Endothelial cell of umbilical vein (primary cell): ENCODE measurements around the gene CENPL. TPM values are rescaled to one million over a fixed set of nuclear protein-coding genes. Genes with fewer than 3 reads are reported as not detected.
A peak's percentile ranks its signal among the peaks of the same experiment; 100 is the strongest.

ENCODE experiments used
- BruUV-seq: library from RNA; stranded (reverse); fragments of 400-500 nt; replicated peaks from 2 replicates; lab custom pipeline; 2021; lab: Mats Ljungman, UMichigan
- CTCF ChIA-PET: fragments of 300-600, 350-600 bp; sonication (Branson Sonifier 250); formaldehyde crosslinking; loops from one replicate; lab custom pipeline; 2021; ENCODE audit warnings: antibody characterized with exemption, inconsistent platforms; lab: Charles Lee
- POLR2A ChIA-PET: fragments of 300-600, 350-600 bp; sonication (Branson Sonifier 250); formaldehyde crosslinking; loops from one replicate; lab custom pipeline; 2021; ENCODE audit warnings: antibody characterized with exemption, inconsistent platforms; lab: Charles Lee
- DNase-seq: peaks from one replicate; pipeline ENCODE4 v3.0.0-alpha.2; 2011; ENCODE audit warnings: low read depth, low spot score
- FAIRE-seq: peaks from 2 replicates; lab custom pipeline; 2011; peaks lifted over from hg19 to GRCh38; lab: Jason Lieb, UNC
- H2AFZ ChIP-seq: 2 replicates; pipeline ENCODE4 v1.6.0; 2012; ENCODE audit warnings: low read depth, low read length, control low read depth, inconsistent platforms
- H3K27ac ChIP-seq: 2 replicates; pipeline ENCODE4 v1.5.1; 2011; ENCODE audit warnings: low read depth, mild to moderate bottlenecking, control low read depth, low read length, moderate library complexity; ENCODE audit not compliant: insufficient read depth
- H3K27me3 ChIP-seq, 2 experiments: 2 replicates each; pipeline versions ENCODE4 v1.6.0 to v1.6.1; 2011; ENCODE audit warnings: low read length in 2 of 2, mixed read lengths in 1 of 2; ENCODE audit not compliant: control insufficient read depth in 2 of 2, insufficient read depth in 2 of 2
- H3K36me3 ChIP-seq, 2 experiments: 2 replicates in 1 of 2; 3 replicates in 1 of 2; pipeline ENCODE4 v1.5.1; 2011; ENCODE audit warnings: low read length in 2 of 2, mild to moderate bottlenecking in 1 of 2, moderate library complexity in 1 of 2; ENCODE audit not compliant: control insufficient read depth in 2 of 2, insufficient read depth in 2 of 2; ENCODE audit errors: extremely low read depth in 1 of 2
- H3K4me1 ChIP-seq: 3 replicates; pipeline ENCODE4 v1.5.1; 2011; ENCODE audit warnings: mild to moderate bottlenecking, low read length; ENCODE audit not compliant: control insufficient read depth, insufficient read depth; ENCODE audit errors: extremely low read depth
- H3K4me2 ChIP-seq: 2 replicates; pipeline ENCODE4 v1.6.1; 2011; ENCODE audit warnings: low read length, control low read depth, mixed read lengths; ENCODE audit not compliant: insufficient read depth
- H3K4me3 ChIP-seq, 3 experiments: fragments of 200-600 bp in 1 of 3; sonication (generic), shearing (Covaris generic) in 1 of 3; replicated peaks in 1 of 3; 2 replicates each; pipeline ENCODE4 v1.5.1; 2011 to 2016; ENCODE audit warnings: control low read depth in 3 of 3, low read length in 3 of 3, mild to moderate bottlenecking in 2 of 3, inconsistent platforms in 1 of 3, low read depth in 1 of 3, moderate library complexity in 1 of 3; ENCODE audit not compliant: insufficient read depth in 1 of 3
- H3K79me2 ChIP-seq: 2 replicates; pipeline ENCODE4 v1.6.0; 2012; ENCODE audit warnings: low read length, inconsistent platforms; ENCODE audit not compliant: control insufficient read depth, insufficient read depth
- H3K9ac ChIP-seq: replicated peaks from 2 replicates; pipeline ENCODE3; 2011; ENCODE audit warnings: low read length, control low read depth; ENCODE audit not compliant: insufficient read depth; ENCODE audit errors: extremely low read depth
- H3K9me1 ChIP-seq: replicated peaks from 3 replicates; pipeline ENCODE4 v1.6.0; 2011; ENCODE audit warnings: mild to moderate bottlenecking, low read length; ENCODE audit not compliant: control insufficient read depth, insufficient read depth; ENCODE audit errors: extremely low read depth
- H3K9me3 ChIP-seq: replicated peaks from 2 replicates; pipeline ENCODE4 v1.5.1; 2012; ENCODE audit warnings: low read length, inconsistent platforms; ENCODE audit not compliant: control insufficient read depth, insufficient read depth
- H4K20me1 ChIP-seq: replicated peaks from 2 replicates; pipeline ENCODE3; 2011; ENCODE audit warnings: mild to moderate bottlenecking, low read length; ENCODE audit not compliant: control insufficient read depth, insufficient read depth; ENCODE audit errors: extremely low read depth
- EZH2 ChIP-seq: IDR thresholded peaks from 2 replicates; pipeline ENCODE4 v1.6.1; 2012; ENCODE audit warnings: borderline replicate concordance, low read depth, mild to moderate bottlenecking, moderate library complexity, low read length, inconsistent platforms; ENCODE audit not compliant: severe bottlenecking
- FOS ChIP-seq: IDR thresholded peaks from 2 replicates; pipeline ENCODE4 v1.6.1; 2011; ENCODE audit warnings: mild to moderate bottlenecking, low read length, moderate library complexity, borderline replicate concordance; ENCODE audit not compliant: insufficient read depth
- GATA2 ChIP-seq: IDR thresholded peaks from 2 replicates; pipeline ENCODE4 v1.7.0; 2011; ENCODE audit warnings: low read depth, mild to moderate bottlenecking, moderate library complexity, mixed read lengths, low read length; ENCODE audit not compliant: insufficient read length, insufficient read depth
- JUN ChIP-seq: IDR thresholded peaks from 2 replicates; pipeline ENCODE4 v1.6.1; 2011; ENCODE audit warnings: borderline replicate concordance, low read depth; ENCODE audit not compliant: insufficient read length, insufficient read depth
- MYC ChIP-seq: IDR thresholded peaks from one replicate; pipeline ENCODE4 v1.6.1; 2011; ENCODE audit warnings: mild to moderate bottlenecking, low read depth, low read length
- POLR2A ChIP-seq: IDR thresholded peaks from 2 replicates; pipeline ENCODE4 v1.6.1; 2012; ENCODE audit warnings: low read depth, mild to moderate bottlenecking, control low read depth, low read length
- POLR2AphosphoS5 ChIP-seq: IDR thresholded peaks from 2 replicates; pipeline ENCODE4 v1.6.1; 2012; ENCODE audit warnings: low read depth, mild to moderate bottlenecking, control low read depth, low read length, moderate library complexity; ENCODE audit not compliant: insufficient read depth
- dilution Hi-C: fragments of 300-500 bp; cut with MboI; formaldehyde crosslinking; loops from one replicate; pipeline ENCODE4 v1.15.0; 2019; ENCODE audit warnings: low sequenced_read_pairs; ENCODE audit not compliant: extremely low pct_ligation_motif_present
- intact Hi-C: fragments of 100-400 bp; cut with micrococcal nuclease; formaldehyde crosslinking; loops from one replicate; pipeline ENCODE4 v1.10.0; 2022
- polyA plus RNA-seq, 4 experiments: library from polyadenylated mRNA; depleted of rRNA in 3 of 4; stranded (reverse) in 3 of 4; unstranded in 1 of 4; fragments of >200 nt; gene quantifications; 2 replicates each; pipeline versions ENCODE4 v1.2.1 to v1.2.3, GENCODE V29; 2011 to 2012; ENCODE audit warnings: missing spikeins in 1 of 4
- total RNA-seq: library from RNA; stranded (reverse); gene quantifications from 2 replicates; pipeline ENCODE4 v1.2.3, GENCODE V29; 2021
- TF ChIP-seq, protein P1 (sequence below), 2 donors: IDR thresholded peaks; 1 replicate in 1 of 2; 2 replicates in 1 of 2; pipeline ENCODE4 v1.5.1; 2011; ENCODE audit warnings: low read length in 2 of 2, mild to moderate bottlenecking in 2 of 2, moderate library complexity in 2 of 2, control low read depth in 1 of 2, inconsistent platforms in 1 of 2, low read depth in 1 of 2; ENCODE audit not compliant: insufficient read depth in 1 of 2; ENCODE audit errors: extremely low read depth in 1 of 2
- TF ChIP-seq, protein P2 (sequence below): IDR thresholded peaks from 2 replicates; pipeline ENCODE4 v1.6.1; 2011; ENCODE audit not compliant: insufficient read depth, insufficient read length

Gene CENPL
- total and polyA plus RNA-seq, 2 donors (not counting 3 experiments of a cell fraction or from before 2014, with no cell fraction given): 5.9 to 20.8 TPM

DNA sequence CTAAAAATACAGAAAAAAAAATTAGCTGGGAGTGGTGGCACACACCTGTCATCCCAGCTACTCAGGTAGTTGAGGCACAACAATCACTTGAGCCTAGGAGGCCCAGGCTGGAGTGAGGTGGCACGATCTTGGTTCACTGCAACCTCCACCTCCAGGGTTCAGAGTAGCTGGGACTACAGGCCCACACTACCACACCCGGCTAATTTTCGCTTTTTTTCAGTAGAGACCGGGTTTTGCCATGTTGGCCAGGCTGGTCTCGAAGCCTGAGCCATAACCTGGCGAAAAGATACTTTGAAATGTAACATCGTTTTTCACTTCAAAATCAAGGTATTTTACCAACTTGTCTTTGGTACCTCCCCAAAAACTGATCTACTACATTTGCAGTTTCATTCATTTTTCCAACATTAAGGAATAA is 37.1 kb upstream of the CENPL start:
- Histone ChIP-seq H3K36me3 (peaks cover 18 to 48% of the 10 kb centered on the region in 2 experiments), H3K9me3 (no peaks in the 10 kb centered on the region), H3K4me3 (no peak overlapping the region), H2AFZ (no peak overlapping the region), H3K9ac (no peak overlapping the region), H3K9me1 (no peaks in the 10 kb centered on the region), H3K4me2 (no peak overlapping the region), H4K20me1 (peaks cover 6% of the 10 kb centered on the region), H3K27ac (no peak overlapping the region), H3K27me3 (no peaks in the 10 kb centered on the region), H3K79me2 (peaks cover 27% of the 10 kb centered on the region), H3K4me1 (peaks cover 19% of the 10 kb centered on the region)
- TF ChIP-seq POLR2A: peak; percentile 62
- TF ChIP-seq GATA2: no peak
- no peak for TF ChIP-seq MYC
- peak; percentile 52 for TF ChIP-seq POLR2AphosphoS5
- TF ChIP-seq, protein P1, sequence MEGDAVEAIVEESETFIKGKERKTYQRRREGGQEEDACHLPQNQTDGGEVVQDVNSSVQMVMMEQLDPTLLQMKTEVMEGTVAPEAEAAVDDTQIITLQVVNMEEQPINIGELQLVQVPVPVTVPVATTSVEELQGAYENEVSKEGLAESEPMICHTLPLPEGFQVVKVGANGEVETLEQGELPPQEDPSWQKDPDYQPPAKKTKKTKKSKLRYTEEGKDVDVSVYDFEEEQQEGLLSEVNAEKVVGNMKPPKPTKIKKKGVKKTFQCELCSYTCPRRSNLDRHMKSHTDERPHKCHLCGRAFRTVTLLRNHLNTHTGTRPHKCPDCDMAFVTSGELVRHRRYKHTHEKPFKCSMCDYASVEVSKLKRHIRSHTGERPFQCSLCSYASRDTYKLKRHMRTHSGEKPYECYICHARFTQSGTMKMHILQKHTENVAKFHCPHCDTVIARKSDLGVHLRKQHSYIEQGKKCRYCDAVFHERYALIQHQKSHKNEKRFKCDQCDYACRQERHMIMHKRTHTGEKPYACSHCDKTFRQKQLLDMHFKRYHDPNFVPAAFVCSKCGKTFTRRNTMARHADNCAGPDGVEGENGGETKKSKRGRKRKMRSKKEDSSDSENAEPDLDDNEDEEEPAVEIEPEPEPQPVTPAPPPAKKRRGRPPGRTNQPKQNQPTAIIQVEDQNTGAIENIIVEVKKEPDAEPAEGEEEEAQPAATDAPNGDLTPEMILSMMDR (IDR thresholded peaks at IDR 0.05; ENCODE audit: extremely low read depth in 1 of 2, insufficient read depth in 1 of 2, low read depth in 1 of 2, low read length in 2 of 2): no peak
- DNase-seq (no peak), FAIRE-seq (no peak)
- intact Hi-C loops (no loop called here), dilution Hi-C loops (no loop called here)
- ChIA-PET CTCF (interaction anchor here (2.1 kb wide), 1 partner anchor 37 kb away, joined by 6 read pairs; the partner anchor contains the start of genes CENPL and DARS2), POLR2A (interaction anchor here (2.2 kb wide), 1 partner anchor 8 kb away, joined by 10 read pairs; no protein-coding TSS in a partner anchor)
- BruUV-seq: no TSS peak

DNA sequence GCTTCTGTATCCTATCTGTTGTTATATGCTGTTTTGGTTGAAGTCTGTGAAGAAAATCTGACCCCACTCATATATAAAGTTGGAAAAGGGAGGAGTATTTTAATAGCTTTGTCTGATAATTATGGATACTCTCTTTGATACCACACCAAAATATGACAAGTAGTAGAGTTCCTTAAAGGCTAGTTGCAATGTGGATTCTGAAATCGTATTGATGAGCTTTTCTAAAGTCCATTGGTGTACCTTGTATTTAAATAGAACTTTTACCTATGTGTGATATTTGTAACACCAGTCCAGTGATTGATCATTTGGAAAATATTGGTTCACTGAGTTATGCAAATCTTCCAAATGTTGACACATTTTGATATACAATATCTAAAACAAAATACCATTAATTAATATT is 35.4 kb upstream of the CENPL start:
- no peak overlapping the region for H3K4me3 ChIP-seq
- H4K20me1 ChIP-seq: peaks cover 5% of the 10 kb centered on the region
- no peak overlapping the region for H3K9ac ChIP-seq
- H3K27ac ChIP-seq: no peak overlapping the region
- TF ChIP-seq, protein P2, sequence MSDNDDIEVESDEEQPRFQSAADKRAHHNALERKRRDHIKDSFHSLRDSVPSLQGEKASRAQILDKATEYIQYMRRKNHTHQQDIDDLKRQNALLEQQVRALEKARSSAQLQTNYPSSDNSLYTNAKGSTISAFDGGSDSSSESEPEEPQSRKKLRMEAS: no peak
- TF ChIP-seq GATA2 (no peak), POLR2AphosphoS5 (no peak), FOS (no peak), JUN (no peak), POLR2A (no peak), MYC (no peak), EZH2 (no peak)
- TF ChIP-seq, protein P1 (IDR thresholded peaks at IDR 0.05; ENCODE audit: extremely low read depth in 1 of 2, insufficient read depth in 1 of 2, low read depth in 1 of 2, low read length in 2 of 2): no peak
- no peak overlapping the region for H2AFZ ChIP-seq
- no peaks in the 10 kb centered on the region for H3K9me3 ChIP-seq
- CTCF ChIA-PET: interaction anchor here (0.8 to 2.1 kb wide), 2 partner anchors 8 to 35 kb away, joined by 3 to 6 read pairs; partner anchors contain the start of genes CENPL and DARS2
- H3K36me3 ChIP-seq: peaks cover 17 to 32% of the 10 kb centered on the region in 2 experiments
- FAIRE-seq (no peak), DNase-seq (no peak)
- H3K9me1 ChIP-seq: no peaks in the 10 kb centered on the region
- dilution Hi-C loops (no loop called here), intact Hi-C loops (no loop called here)
- no peak overlapping the region for H3K4me2 ChIP-seq
- H3K4me1 ChIP-seq: peaks cover 11% of the 10 kb centered on the region
- no TSS peak for BruUV-seq
- H3K27me3 ChIP-seq: no peaks in the 10 kb centered on the region
- POLR2A ChIA-PET: interaction anchor here (0.6 to 2.2 kb wide), 2 partner anchors 10 kb away, joined by 7 to 10 read pairs; no protein-coding TSS in a partner anchor
- peaks cover 10% of the 10 kb centered on the region for H3K79me2 ChIP-seq
